Esophagus (tissue), 2 donors: Measurements from ENCODE around the gene SMCHD1. TPM values are rescaled to one million over a fixed set of nuclear protein-coding genes. Genes with fewer than 3 reads are reported as not detected.
"Not testable (repeated sequence)": the region's sequence is repeated elsewhere in the genome, so short reads cannot be mapped to it uniquely, and the experiment has no call there.

Experiments used
- H3K27ac ChIP-seq, 2 donors: one replicate each; pipeline ENCODE4 v1.5.1; 2013; ENCODE audit warnings: low read depth in 2 of 2, mild to moderate bottlenecking in 2 of 2, inconsistent platforms in 1 of 2, low read length in 1 of 2, moderate library complexity in 1 of 2
- H3K27me3 ChIP-seq, 2 donors: one replicate each; pipeline ENCODE4 v1.6.1; 2013; ENCODE audit warnings: low read length in 2 of 2, control low read depth in 1 of 2, mild to moderate bottlenecking in 1 of 2; ENCODE audit not compliant: insufficient read depth in 2 of 2, control insufficient read depth in 1 of 2
- H3K36me3 ChIP-seq, 2 donors: one replicate each; pipeline ENCODE4 v1.6.1; 2013; ENCODE audit warnings: low read length in 1 of 2; ENCODE audit not compliant: control insufficient read depth in 2 of 2, insufficient read depth in 2 of 2
- H3K4me1 ChIP-seq, 2 donors: one replicate each; pipeline ENCODE4 v1.6.1; 2013; ENCODE audit warnings: low read length in 1 of 2; ENCODE audit not compliant: control insufficient read depth in 2 of 2, insufficient read depth in 2 of 2
- H3K4me3 ChIP-seq, 2 donors: one replicate each; pipeline ENCODE4 v1.5.1; 2013; ENCODE audit warnings: low read length in 2 of 2, mild to moderate bottlenecking in 2 of 2, low read depth in 1 of 2, moderate library complexity in 1 of 2
- H3K9me3 ChIP-seq, 2 donors: one replicate each; pipeline ENCODE4 v1.6.1; 2013; ENCODE audit warnings: mild to moderate bottlenecking in 2 of 2, low read depth in 1 of 2, low read length in 1 of 2, moderate library complexity in 1 of 2; ENCODE audit not compliant: control insufficient read depth in 2 of 2, insufficient read depth in 1 of 2
- WGBS, 2 donors: extraction: QIAGEN DNeasy Blood & Tissue Kit; methylation state at CpG; one replicate each; pipeline ENCODE4 v1.1.7; 2013; 5-methylcytosine and 5-hydroxymethylcytosine counted together
- polyA plus RNA-seq, 2 donors: library from polyadenylated mRNA; stranded (reverse); fragments of 200-250 nt; gene quantifications; one replicate each; pipeline ENCODE4 v1.2.3, GENCODE V29; 2013
- donor health status: healthy with polysubstance abuse.
- donor health status: Bipolar disorder and iron deficiency.

SMCHD1 gene
- polyA plus RNA-seq, 2 donors: 5.0 to 7.6 TPM

- H3K36me3 ChIP-seq: peaks cover 0 to 4% of the 10 kb centered on the region in 2 donors
- no peaks in the 10 kb centered on the region for H3K4me1 ChIP-seq
- H3K27me3 ChIP-seq: no peaks in the 10 kb centered on the region
- no peak overlapping the region for H3K27ac ChIP-seq
- H3K4me3 ChIP-seq: no peak overlapping the region
- WGBS, 2 donors: 95 to 98% methylated on average over 2 of the region's 2 CpGs
- H3K9me3 ChIP-seq: no peaks in the 10 kb centered on the region
These were observed 136.9 kb downstream of the SMCHD1 start for GRCh38 chr18:2792395-2792794.

DNA sequence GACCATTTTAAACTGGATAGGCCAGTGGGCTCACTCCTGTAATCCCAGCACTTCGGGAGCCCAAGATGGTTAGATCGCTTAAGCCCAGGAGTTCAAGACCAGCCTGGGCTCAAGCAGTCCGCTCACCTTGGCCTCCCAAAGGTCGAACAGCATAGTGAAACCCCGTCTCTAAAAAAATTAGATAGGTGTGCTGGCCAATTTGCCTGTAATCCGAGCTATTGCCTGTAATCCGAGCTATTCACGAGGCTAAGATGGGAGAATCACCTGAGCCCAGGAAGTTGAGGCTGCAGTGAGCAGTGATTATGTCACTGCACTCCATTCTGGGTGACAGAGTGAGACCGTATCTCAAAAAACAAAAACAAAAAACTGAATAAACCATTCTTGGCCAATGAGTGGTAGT is 138.6 kb downstream of the SMCHD1 start:
- Histone ChIP-seq H3K4me3 (no peak overlapping the region), H3K36me3 (peaks cover 0 to 4% of the 10 kb centered on the region in 2 donors), H3K9me3 (no peaks in the 10 kb centered on the region), H3K27me3 (no peaks in the 10 kb centered on the region), H3K4me1 (no peaks in the 10 kb centered on the region), H3K27ac (no peak overlapping the region)
- 95 to 96% methylated on average over 9 of the region's 9 CpGs for WGBS, 2 donors

- Histone ChIP-seq H3K4me3 (no peak overlapping the region), H3K9me3 (no peaks in the 10 kb centered on the region), H3K36me3 (peaks cover 0 to 4% of the 10 kb centered on the region in 2 donors), H3K27me3 (no peaks in the 10 kb centered on the region), H3K27ac (no peak overlapping the region), H3K4me1 (no peaks in the 10 kb centered on the region)
- WGBS, 2 donors: 94 to 96% methylated on average over 1 of the region's 1 CpG
These were observed 142.4 kb downstream of the SMCHD1 start for GRCh38 chr18:2797951-2798350.

- 90 to 92% methylated on average over 2 of the region's 2 CpGs for WGBS, 2 donors
- H3K4me1 ChIP-seq: no peaks in the 10 kb centered on the region
- no peaks in the 10 kb centered on the region for H3K9me3 ChIP-seq
- H3K36me3 ChIP-seq: peaks cover 0 to 4% of the 10 kb centered on the region in 2 donors
- no peak overlapping the region for H3K27ac ChIP-seq
- H3K27me3 ChIP-seq: no peaks in the 10 kb centered on the region
- H3K4me3 ChIP-seq: no peak overlapping the region
These were observed 143.8 kb downstream of the SMCHD1 start for GRCh38 chr18:2799369-2799768.

DNA sequence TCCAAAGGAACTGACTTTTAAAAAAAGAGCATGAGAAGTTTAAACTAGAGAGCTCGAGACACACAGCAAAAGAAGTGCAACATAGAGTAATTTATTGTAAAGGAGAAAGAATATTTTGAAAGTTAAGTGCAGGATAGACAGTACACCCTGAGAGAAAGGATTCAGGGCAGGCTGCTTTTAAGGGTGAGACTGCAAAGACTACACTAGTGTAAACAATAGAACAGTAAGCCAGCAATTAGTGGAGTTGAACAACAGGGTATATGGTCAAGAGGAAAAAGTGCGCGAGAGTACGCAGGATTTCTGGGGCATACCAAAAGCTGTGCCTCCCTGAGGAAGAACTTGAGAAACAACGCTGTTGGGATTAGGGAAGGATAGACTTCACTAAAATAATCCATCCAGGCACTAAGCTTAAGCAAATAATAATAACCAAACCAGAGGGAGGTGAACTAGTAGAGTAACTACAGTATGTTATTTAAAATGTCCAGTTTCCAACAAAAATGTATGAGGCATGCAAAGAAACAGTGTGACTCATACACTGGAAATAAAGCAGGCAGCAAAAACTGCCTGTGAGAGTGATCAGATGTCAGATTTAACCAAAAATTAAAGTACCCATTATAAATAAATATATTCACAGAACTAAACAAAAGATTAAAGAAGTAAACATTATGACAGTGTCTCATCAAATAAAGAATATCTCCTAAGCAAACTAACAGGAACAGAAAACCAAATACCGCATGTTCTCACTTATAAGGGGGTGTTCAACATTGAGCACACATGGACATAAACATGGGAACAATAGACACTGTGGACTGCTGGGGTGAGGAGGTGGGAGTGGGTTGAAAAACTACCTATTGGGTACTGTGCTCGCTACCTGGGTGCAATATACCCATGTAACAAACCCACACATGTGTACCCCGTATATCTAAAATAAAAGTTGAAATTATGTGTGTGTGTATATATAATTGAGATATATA is 150.7 kb downstream of the SMCHD1 start:
- Histone ChIP-seq H3K27ac (no peak overlapping the region), H3K36me3 (peaks cover 2 to 5% of the 10 kb centered on the region in 2 donors), H3K27me3 (no peaks in the 10 kb centered on the region), H3K4me3 (no peak overlapping the region), H3K4me1 (no peaks in the 10 kb centered on the region), H3K9me3 (peaks cover 0 to 6% of the 10 kb centered on the region in 2 donors)
- 86% methylated on average over 8 of the region's 8 CpGs for WGBS, 2 donors

DNA sequence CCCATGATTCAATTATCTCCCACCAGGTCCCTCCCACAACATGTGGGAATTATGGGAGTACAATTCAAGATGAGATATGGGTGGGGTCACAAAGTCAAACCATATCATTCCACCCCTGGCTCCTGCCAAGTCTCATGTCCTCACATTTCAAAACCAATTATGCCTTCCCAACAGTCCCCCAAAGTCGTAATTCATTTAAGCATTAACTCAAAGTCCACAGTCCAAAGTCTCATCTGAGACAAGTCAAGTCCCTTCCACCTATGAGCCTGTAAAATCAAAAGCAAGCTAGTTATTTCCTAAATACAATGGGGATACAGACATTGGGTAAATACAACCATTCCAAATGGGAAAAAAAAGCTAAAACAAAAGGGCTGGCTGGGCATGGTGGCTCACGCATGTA is 153.1 kb downstream of the SMCHD1 start:
- not testable (repeated sequence) for H3K9me3 ChIP-seq, H3K27me3 ChIP-seq, H3K4me3 ChIP-seq, H3K36me3 ChIP-seq, H3K4me1 ChIP-seq, H3K27ac ChIP-seq
- WGBS, 2 donors: 69 to 93% methylated on average over 2 of the region's 2 CpGs

- not testable (repeated sequence) for H3K4me1 ChIP-seq, H3K27me3 ChIP-seq, H3K9me3 ChIP-seq, H3K36me3 ChIP-seq, H3K4me3 ChIP-seq, H3K27ac ChIP-seq
- 80 to 93% methylated on average over 6 of the region's 6 CpGs for WGBS, 2 donors
These were observed 154.2 kb downstream of the SMCHD1 start for GRCh38 chr18:2809666-2810183.

DNA sequence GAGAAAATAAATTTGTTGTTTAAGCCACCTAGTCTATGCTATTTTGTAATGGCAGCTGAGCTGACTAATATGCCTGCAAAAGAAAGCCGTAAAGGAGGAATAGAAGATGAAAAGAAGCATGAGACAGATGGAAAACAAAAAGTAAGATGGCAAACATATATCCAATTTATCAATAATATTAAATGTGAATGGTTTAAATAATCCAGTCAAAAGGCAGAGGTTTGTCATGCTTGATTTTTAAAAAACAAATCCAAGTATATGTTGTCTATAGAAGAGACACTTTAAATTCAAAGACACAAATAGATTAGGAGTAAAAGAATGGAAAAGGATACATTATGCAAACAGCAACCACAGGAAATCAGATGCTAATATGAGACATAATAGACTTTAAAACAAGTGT is 155.9 kb downstream of the SMCHD1 start:
- Histone ChIP-seq H3K36me3 (no peaks in the 10 kb centered on the region), H3K27me3 (no peaks in the 10 kb centered on the region), H3K4me3 (no peak overlapping the region), H3K4me1 (no peaks in the 10 kb centered on the region), H3K9me3 (peaks cover 0 to 6% of the 10 kb centered on the region in 2 donors), H3K27ac (no peak overlapping the region)
- WGBS, 2 donors: 95 to 97% methylated on average over 1 of the region's 1 CpG

DNA sequence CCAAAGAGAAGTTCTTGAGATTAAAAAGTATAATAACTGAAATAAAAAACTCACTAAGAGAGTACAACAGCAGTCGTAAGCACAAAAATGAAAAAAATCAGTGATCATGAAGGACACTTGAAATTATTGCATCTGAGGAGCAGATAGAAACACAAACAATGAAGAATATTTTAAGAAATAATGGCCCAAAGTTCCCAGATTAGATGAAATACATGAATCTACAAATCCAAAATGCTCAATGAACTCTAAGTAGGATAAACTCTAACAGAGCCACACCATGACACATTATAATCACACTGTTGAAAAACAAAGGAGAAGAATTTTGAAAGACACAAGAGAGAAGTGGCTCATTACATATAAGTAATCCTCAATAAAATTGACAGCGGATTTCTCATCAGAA is 159.4 kb downstream of the SMCHD1 start:
- 93% methylated on average over 2 of the region's 2 CpGs for WGBS, 2 donors
- H3K4me3 ChIP-seq: no peak overlapping the region
- H3K36me3 ChIP-seq: no peaks in the 10 kb centered on the region
- no peak overlapping the region for H3K27ac ChIP-seq
- H3K27me3 ChIP-seq: no peaks in the 10 kb centered on the region
- no peaks in the 10 kb centered on the region for H3K9me3 ChIP-seq
- H3K4me1 ChIP-seq: no peaks in the 10 kb centered on the region

- no peak overlapping the region for H3K27ac ChIP-seq
- H3K36me3 ChIP-seq: no peaks in the 10 kb centered on the region
- no peaks in the 10 kb centered on the region for H3K4me1 ChIP-seq
- H3K27me3 ChIP-seq: no peaks in the 10 kb centered on the region
- H3K9me3 ChIP-seq: no peaks in the 10 kb centered on the region
- no peak overlapping the region for H3K4me3 ChIP-seq
These were observed 162.8 kb downstream of the SMCHD1 start for GRCh38 chr18:2818281-2818680.
